ENCODE data around the gene TSHZ3. TPM values are rescaled to one million over a fixed set of nuclear protein-coding genes. Genes with fewer than 3 reads are reported as not detected.

Gene TSHZ3
- total RNA-seq, 1 experiment from 2014 or later, result 0.05 TPM

DNA sequence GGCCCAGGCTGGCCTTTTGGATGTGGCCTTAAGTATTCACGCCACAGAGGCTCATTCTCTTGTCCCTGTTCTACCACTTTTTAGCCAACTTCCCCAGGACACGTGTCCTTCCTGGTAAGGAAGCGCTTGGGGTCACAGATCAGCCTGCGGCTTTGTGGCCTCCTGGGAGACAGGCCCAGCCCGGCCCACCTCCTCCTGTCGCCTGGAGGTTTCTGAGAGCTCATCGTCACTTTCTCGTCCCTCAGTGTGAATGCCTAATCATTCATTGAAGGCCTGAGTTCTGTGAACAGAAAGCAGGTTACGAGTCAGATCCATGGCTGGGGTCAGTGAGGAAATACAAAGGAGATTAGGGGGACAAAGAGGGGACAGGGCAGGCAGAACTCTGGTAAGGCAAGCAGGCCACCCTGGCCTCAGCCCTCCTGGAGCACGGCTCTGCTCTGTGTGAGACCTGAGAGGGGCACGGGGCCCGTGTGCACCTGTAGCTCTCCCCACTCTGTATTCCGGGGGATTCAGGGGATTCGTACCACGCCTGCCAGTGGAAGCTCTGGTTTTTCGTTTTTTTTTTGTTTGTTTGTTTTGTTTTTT is 38.6 kb upstream of the TSHZ3 start:
- ChIA-PET POLR2A (no interaction called here), CTCF (no interaction called here), RAD21 (ENCODE audit: low non-redundant PET in 1 of 2, low total read pairs in 2 of 2, uncharacterized antibody in 2 of 2, unreplicated experiment in 2 of 2) (no interaction called here)
- intact Hi-C loops (cut with micrococcal nuclease), result no loop called here
- Histone ChIP-seq H3K4me1 (ENCODE audit: control insufficient read depth in 1 of 2, insufficient read depth in 2 of 2, low read length in 2 of 2) (no peaks in the 10 kb centered on the region), H3K4me3 (replicated peaks in 1 of 2; ENCODE audit: low read depth in 1 of 2, low read length in 2 of 2) (no peak overlapping the region), H3K27me3 (ENCODE audit: insufficient read depth, low read length) (no peaks in the 10 kb centered on the region), H3K9ac (ENCODE audit: low read length) (no peak overlapping the region), H3K4me2 (ENCODE audit: low read length) (no peak overlapping the region), H3K36me3 (ENCODE audit: control insufficient read depth in 1 of 2, insufficient read depth in 2 of 2, low read length in 2 of 2) (no peaks in the 10 kb centered on the region), H3K79me2 (ENCODE audit: insufficient read depth, low read length) (no peaks in the 10 kb centered on the region), H3K27ac (ENCODE audit: low read depth, low read length) (no peak overlapping the region), H3K9me2 (ENCODE audit: insufficient read depth) (no peaks in the 10 kb centered on the region), H4K20me1 (ENCODE audit: insufficient read depth) (no peaks in the 10 kb centered on the region), H2AFZ (ENCODE audit: low read depth, low read length, poor library complexity, severe bottlenecking) (no peak overlapping the region), H3K9me3 (ENCODE audit: control insufficient read depth in 1 of 2, insufficient read depth in 1 of 2, low read depth in 1 of 2, low read length in 2 of 2) (peaks cover 8 to 46% of the 10 kb centered on the region in 2 experiments; a peak in 2 of 4 replicates)
- DNase-seq (ENCODE audit: low read depth, low spot score) (no peak), ATAC-seq (no peak)
- TF ChIP-seq, protein P1, sequence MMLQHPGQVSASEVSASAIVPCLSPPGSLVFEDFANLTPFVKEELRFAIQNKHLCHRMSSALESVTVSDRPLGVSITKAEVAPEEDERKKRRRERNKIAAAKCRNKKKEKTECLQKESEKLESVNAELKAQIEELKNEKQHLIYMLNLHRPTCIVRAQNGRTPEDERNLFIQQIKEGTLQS (IDR thresholded peaks at IDR 0.05), result no peak
- TF ChIP-seq SRF (IDR thresholded peaks at IDR 0.05; ENCODE audit: low read depth) (no peak), EZH2 (IDR thresholded peaks at IDR 0.05) (no peak), TCF7L2 (IDR thresholded peaks at IDR 0.05; ENCODE audit: borderline replicate concordance, extremely low read depth, insufficient read depth, insufficient read length) (no peak), FOSL1 (IDR thresholded peaks at IDR 0.05; ENCODE audit: low read depth) (no peak), POLR2A (IDR thresholded peaks at IDR 0.05; ENCODE audit: borderline replicate concordance, extremely low read depth, insufficient read depth, insufficient read length) (no peak), RAD21 (IDR thresholded peaks at IDR 0.05; ENCODE audit: low read depth) (no peak), JUND (IDR thresholded peaks at IDR 0.05) (no peak), SIN3A (IDR thresholded peaks at IDR 0.05; ENCODE audit: low read depth) (no peak), SP1 (IDR thresholded peaks at IDR 0.05; ENCODE audit: low read depth) (no peak), ZFX (IDR thresholded peaks at IDR 0.05) (no peak), CBX3 (IDR thresholded peaks at IDR 0.05; ENCODE audit: low read depth) (no peak), EGR1 (IDR thresholded peaks at IDR 0.05; ENCODE audit: low read depth) (no peak)
- TF ChIP-seq, protein P2, sequence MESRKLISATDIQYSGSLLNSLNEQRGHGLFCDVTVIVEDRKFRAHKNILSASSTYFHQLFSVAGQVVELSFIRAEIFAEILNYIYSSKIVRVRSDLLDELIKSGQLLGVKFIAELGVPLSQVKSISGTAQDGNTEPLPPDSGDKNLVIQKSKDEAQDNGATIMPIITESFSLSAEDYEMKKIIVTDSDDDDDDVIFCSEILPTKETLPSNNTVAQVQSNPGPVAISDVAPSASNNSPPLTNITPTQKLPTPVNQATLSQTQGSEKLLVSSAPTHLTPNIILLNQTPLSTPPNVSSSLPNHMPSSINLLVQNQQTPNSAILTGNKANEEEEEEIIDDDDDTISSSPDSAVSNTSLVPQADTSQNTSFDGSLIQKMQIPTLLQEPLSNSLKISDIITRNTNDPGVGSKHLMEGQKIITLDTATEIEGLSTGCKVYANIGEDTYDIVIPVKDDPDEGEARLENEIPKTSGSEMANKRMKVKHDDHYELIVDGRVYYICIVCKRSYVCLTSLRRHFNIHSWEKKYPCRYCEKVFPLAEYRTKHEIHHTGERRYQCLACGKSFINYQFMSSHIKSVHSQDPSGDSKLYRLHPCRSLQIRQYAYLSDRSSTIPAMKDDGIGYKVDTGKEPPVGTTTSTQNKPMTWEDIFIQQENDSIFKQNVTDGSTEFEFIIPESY (IDR thresholded peaks at IDR 0.05; ENCODE audit: extremely low read depth, insufficient replicate concordance, low read length), result no peak
- TF ChIP-seq, protein P3, sequence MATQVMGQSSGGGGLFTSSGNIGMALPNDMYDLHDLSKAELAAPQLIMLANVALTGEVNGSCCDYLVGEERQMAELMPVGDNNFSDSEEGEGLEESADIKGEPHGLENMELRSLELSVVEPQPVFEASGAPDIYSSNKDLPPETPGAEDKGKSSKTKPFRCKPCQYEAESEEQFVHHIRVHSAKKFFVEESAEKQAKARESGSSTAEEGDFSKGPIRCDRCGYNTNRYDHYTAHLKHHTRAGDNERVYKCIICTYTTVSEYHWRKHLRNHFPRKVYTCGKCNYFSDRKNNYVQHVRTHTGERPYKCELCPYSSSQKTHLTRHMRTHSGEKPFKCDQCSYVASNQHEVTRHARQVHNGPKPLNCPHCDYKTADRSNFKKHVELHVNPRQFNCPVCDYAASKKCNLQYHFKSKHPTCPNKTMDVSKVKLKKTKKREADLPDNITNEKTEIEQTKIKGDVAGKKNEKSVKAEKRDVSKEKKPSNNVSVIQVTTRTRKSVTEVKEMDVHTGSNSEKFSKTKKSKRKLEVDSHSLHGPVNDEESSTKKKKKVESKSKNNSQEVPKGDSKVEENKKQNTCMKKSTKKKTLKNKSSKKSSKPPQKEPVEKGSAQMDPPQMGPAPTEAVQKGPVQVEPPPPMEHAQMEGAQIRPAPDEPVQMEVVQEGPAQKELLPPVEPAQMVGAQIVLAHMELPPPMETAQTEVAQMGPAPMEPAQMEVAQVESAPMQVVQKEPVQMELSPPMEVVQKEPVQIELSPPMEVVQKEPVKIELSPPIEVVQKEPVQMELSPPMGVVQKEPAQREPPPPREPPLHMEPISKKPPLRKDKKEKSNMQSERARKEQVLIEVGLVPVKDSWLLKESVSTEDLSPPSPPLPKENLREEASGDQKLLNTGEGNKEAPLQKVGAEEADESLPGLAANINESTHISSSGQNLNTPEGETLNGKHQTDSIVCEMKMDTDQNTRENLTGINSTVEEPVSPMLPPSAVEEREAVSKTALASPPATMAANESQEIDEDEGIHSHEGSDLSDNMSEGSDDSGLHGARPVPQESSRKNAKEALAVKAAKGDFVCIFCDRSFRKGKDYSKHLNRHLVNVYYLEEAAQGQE (IDR thresholded peaks at IDR 0.05; ENCODE audit: low read depth), result no peak
- TF ChIP-seq, protein P4, sequence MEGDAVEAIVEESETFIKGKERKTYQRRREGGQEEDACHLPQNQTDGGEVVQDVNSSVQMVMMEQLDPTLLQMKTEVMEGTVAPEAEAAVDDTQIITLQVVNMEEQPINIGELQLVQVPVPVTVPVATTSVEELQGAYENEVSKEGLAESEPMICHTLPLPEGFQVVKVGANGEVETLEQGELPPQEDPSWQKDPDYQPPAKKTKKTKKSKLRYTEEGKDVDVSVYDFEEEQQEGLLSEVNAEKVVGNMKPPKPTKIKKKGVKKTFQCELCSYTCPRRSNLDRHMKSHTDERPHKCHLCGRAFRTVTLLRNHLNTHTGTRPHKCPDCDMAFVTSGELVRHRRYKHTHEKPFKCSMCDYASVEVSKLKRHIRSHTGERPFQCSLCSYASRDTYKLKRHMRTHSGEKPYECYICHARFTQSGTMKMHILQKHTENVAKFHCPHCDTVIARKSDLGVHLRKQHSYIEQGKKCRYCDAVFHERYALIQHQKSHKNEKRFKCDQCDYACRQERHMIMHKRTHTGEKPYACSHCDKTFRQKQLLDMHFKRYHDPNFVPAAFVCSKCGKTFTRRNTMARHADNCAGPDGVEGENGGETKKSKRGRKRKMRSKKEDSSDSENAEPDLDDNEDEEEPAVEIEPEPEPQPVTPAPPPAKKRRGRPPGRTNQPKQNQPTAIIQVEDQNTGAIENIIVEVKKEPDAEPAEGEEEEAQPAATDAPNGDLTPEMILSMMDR (IDR thresholded peaks at IDR 0.05 in 2 of 3, conservative IDR thresholded peaks at IDR 0.05 in 1 of 3; ENCODE audit: borderline replicate concordance in 1 of 3, insufficient read depth in 1 of 3, low read depth in 2 of 3, low read length in 2 of 3), result no peak
- no TSS peak for BruUV-seq (replicated peaks)

Measured in HCT116 (cell line).